ENCODE data around the gene CLEC4E.
"Not testable (repeated sequence)": the region's sequence is repeated elsewhere in the genome, so short reads cannot be mapped to it uniquely, and the experiment has no call there.

The CLEC4E gene

GRCh38 chr12:8553088-8553627 lies 12.5 kb upstream of the CLEC4E start:
- no peak for DNase-seq (ENCODE audit: low read depth)
- H3K4me3 ChIP-seq (replicated peaks; ENCODE audit: low read depth, low read length) = no peak overlapping the region
- no peak for TF ChIP-seq CTCF (IDR thresholded peaks at IDR 0.05; ENCODE audit: low read length, missing control alignments)

GRCh38 chr12:8549381-8549780 lies 8.7 kb upstream of the CLEC4E start:
- no peak for DNase-seq (ENCODE audit: low read depth)
- H3K4me3 ChIP-seq (replicated peaks; ENCODE audit: low read depth, low read length) = no peak overlapping the region
- no peak for TF ChIP-seq CTCF (IDR thresholded peaks at IDR 0.05; ENCODE audit: low read length, missing control alignments)

GRCh38 chr12:8548192-8548591 lies 7.5 kb upstream of the CLEC4E start:
- no peak for TF ChIP-seq CTCF (IDR thresholded peaks at IDR 0.05; ENCODE audit: low read length, missing control alignments)
- H3K4me3 ChIP-seq (replicated peaks; ENCODE audit: low read depth, low read length) = no peak overlapping the region
- no peak for DNase-seq (ENCODE audit: low read depth)

GRCh38 chr12:8547645-8548044 lies 6.9 kb upstream of the CLEC4E start:
- no peak for TF ChIP-seq CTCF (IDR thresholded peaks at IDR 0.05; ENCODE audit: low read length, missing control alignments)
- no peak overlapping the region for H3K4me3 ChIP-seq (replicated peaks; ENCODE audit: low read depth, low read length)
- DNase-seq (ENCODE audit: low read depth) = no peak

GRCh38 chr12:8546591-8546990 lies 5.9 kb upstream of the CLEC4E start:
- H3K4me3 ChIP-seq (replicated peaks; ENCODE audit: low read depth, low read length) = no peak overlapping the region
- DNase-seq (ENCODE audit: low read depth) = no peak
- no peak for TF ChIP-seq CTCF (IDR thresholded peaks at IDR 0.05; ENCODE audit: low read length, missing control alignments)

GRCh38 chr12:8544295-8544694 lies 3.6 kb upstream of the CLEC4E start:
- peak; percentile 85 for TF ChIP-seq CTCF (IDR thresholded peaks at IDR 0.05; ENCODE audit: low read length, missing control alignments)

GRCh38 chr12:8541562-8541961 lies 857 bp upstream of the CLEC4E start:
- H3K4me3 ChIP-seq (replicated peaks; ENCODE audit: low read depth, low read length) = no peak overlapping the region
- no peak for DNase-seq (ENCODE audit: low read depth)
- TF ChIP-seq CTCF (IDR thresholded peaks at IDR 0.05; ENCODE audit: low read length, missing control alignments) = no peak

More at GRCh38 chr12:8544295-8544694, 3.6 kb upstream of the CLEC4E start:
- no peak overlapping the region for H3K4me3 ChIP-seq (replicated peaks; ENCODE audit: low read depth, low read length)
- peak; percentile 78 for DNase-seq (ENCODE audit: low read depth)

GRCh38 chr12:8537820-8538219 lies 2.9 kb downstream of the CLEC4E start:
- H3K4me3 ChIP-seq (replicated peaks; ENCODE audit: low read depth, low read length) = not testable (repeated sequence)

More at GRCh38 chr12:8537820-8538219, 2.9 kb downstream of the CLEC4E start:
- DNase-seq (ENCODE audit: low read depth) = not testable (repeated sequence)
